Measurements from ENCODE around the gene CREB5. TPM values are rescaled to one million over a fixed set of nuclear protein-coding genes. Genes with fewer than 3 reads are reported as not detected.

The CREB5 gene
- total and polyA plus RNA-seq, 9 donors: 0.71 to 15.0 (median 2.7) TPM

DNA sequence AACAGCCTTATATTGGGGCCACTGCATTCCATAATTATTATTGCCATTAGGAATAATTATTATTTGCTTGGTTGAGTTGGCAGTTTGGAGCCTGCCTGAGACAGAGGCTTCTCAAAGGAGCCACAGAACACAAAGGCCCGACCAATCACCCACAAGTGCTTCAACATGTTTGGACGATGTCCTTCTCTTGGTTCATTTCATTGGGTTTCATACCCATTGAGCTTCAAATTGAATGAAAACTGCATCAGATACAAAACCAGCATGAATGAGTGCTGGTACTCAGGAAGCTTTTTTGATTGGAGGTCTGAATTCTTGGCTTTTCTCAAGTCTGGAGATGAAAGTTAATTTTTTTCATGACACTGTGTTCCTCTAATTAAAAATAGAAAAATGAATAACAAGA is 168.3 kb downstream of the CREB5 start:
- intact Hi-C loops (cut with DNase I): no loop called here
- WGBS, 3 donors: 94 to 97% (median 96%) methylated on average over 2 of the region's 2 CpGs

DNA sequence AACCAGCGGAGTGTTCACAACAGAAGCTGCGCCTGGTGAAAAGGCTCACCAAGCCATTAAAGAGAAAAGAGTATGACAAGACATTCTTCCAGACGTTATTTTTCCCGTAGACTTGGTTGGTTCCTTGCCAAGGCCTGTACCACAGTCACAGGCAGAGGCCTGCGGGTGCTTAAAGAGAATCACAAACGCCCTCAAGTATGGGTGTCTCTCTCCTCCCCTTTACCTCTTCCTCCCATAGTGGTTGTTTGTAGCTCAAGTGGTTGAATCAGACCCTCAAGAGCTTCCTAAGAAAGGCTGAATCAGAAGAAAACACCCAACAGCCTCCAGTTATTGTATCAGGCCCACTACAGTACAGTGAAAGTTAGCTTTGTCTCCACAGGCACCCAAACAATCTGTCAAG is 169.0 kb downstream of the CREB5 start:
- DNase-seq: no peak
- Histone ChIP-seq H3K27me3 (no peaks in the 10 kb centered on the region), H3K4me1 (ENCODE audit: insufficient read depth) (no peaks in the 10 kb centered on the region), H3K9me3 (no peaks in the 10 kb centered on the region), H3K4me3 (no peak overlapping the region), H3K27ac (no peak overlapping the region), H3K36me3 (no peaks in the 10 kb centered on the region)
- TF ChIP-seq, protein P1, sequence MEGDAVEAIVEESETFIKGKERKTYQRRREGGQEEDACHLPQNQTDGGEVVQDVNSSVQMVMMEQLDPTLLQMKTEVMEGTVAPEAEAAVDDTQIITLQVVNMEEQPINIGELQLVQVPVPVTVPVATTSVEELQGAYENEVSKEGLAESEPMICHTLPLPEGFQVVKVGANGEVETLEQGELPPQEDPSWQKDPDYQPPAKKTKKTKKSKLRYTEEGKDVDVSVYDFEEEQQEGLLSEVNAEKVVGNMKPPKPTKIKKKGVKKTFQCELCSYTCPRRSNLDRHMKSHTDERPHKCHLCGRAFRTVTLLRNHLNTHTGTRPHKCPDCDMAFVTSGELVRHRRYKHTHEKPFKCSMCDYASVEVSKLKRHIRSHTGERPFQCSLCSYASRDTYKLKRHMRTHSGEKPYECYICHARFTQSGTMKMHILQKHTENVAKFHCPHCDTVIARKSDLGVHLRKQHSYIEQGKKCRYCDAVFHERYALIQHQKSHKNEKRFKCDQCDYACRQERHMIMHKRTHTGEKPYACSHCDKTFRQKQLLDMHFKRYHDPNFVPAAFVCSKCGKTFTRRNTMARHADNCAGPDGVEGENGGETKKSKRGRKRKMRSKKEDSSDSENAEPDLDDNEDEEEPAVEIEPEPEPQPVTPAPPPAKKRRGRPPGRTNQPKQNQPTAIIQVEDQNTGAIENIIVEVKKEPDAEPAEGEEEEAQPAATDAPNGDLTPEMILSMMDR (IDR thresholded peaks at IDR 0.05): no peak
- no peak for TF ChIP-seq POLR2A (IDR thresholded peaks at IDR 0.05)
- no peak for TF ChIP-seq EP300 (IDR thresholded peaks at IDR 0.05)
- WGBS, 3 donors: 84 to 89% (median 88%) methylated on average over 6 of the region's 6 CpGs
- intact Hi-C loops (cut with DNase I): no loop called here

More for the DNA sequence above, 168.3 kb downstream of the CREB5 start:
- H3K36me3 ChIP-seq: no peaks in the 10 kb centered on the region
- no peak overlapping the region for H3K27ac ChIP-seq
- no peaks in the 10 kb centered on the region for H3K27me3 ChIP-seq
- DNase-seq: no peak
- no peaks in the 10 kb centered on the region for H3K9me3 ChIP-seq
- no peak overlapping the region for H3K4me3 ChIP-seq
- TF ChIP-seq POLR2A (IDR thresholded peaks at IDR 0.05): no peak
- TF ChIP-seq, protein P1 (IDR thresholded peaks at IDR 0.05): no peak
- no peak for TF ChIP-seq EP300 (IDR thresholded peaks at IDR 0.05)
- H3K4me1 ChIP-seq (ENCODE audit: insufficient read depth): no peaks in the 10 kb centered on the region

DNA sequence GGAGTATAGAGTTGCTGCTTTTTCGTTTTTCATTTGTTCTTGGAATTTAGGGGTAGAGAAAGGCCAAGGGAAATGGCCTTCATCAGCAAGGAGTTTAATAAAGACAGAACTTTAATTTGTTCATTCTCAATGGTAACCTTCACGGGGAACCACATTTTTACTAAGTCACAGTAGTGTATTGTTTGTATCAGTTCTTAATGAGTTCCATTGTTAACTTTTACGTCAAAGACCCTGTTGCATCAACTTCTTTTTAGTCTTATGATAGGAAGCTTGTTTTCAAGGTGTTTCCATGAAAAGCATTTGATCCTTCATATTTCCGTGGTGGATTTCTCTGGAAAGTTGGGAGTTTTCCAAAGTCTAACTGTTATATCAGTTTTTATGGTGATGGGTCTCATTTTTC is 169.9 kb downstream of the CREB5 start:
- H3K27me3 ChIP-seq: no peaks in the 10 kb centered on the region
- intact Hi-C loops (cut with DNase I): no loop called here
- no peaks in the 10 kb centered on the region for H3K4me1 ChIP-seq (ENCODE audit: insufficient read depth)
- no peak overlapping the region for H3K4me3 ChIP-seq
- no peaks in the 10 kb centered on the region for H3K9me3 ChIP-seq
- no peak overlapping the region for H3K27ac ChIP-seq
- 86 to 89% (median 88%) methylated on average over 4 of the region's 4 CpGs for WGBS, 3 donors
- no peak for TF ChIP-seq POLR2A (IDR thresholded peaks at IDR 0.05)
- no peak for TF ChIP-seq EP300 (IDR thresholded peaks at IDR 0.05)
- TF ChIP-seq, protein P1 (IDR thresholded peaks at IDR 0.05): no peak
- no peaks in the 10 kb centered on the region for H3K36me3 ChIP-seq
- DNase-seq: no peak

GRCh38 chr7:28584235-28584634 is 171.9 kb downstream of the CREB5 start:
- intact Hi-C loops (cut with DNase I): no loop called here
- TF ChIP-seq POLR2A (IDR thresholded peaks at IDR 0.05) (no peak), EP300 (IDR thresholded peaks at IDR 0.05) (no peak)
- TF ChIP-seq, protein P1 (IDR thresholded peaks at IDR 0.05): no peak
- Histone ChIP-seq H3K36me3 (no peaks in the 10 kb centered on the region), H3K27ac (no peak overlapping the region), H3K4me3 (no peak overlapping the region), H3K27me3 (no peaks in the 10 kb centered on the region), H3K4me1 (ENCODE audit: insufficient read depth) (no peaks in the 10 kb centered on the region), H3K9me3 (no peaks in the 10 kb centered on the region)
- DNase-seq: no peak
- 94 to 96% (median 95%) methylated on average over 4 of the region's 4 CpGs for whole genome bisulfite sequencing, 3 donors

Data from ovary (tissue), 9 donors.